CD14-positive monocyte (primary cell): ENCODE measurements around the gene ST7. TPM values are rescaled to one million over a fixed set of nuclear protein-coding genes. Genes with fewer than 3 reads are reported as not detected.
"Not testable (repeated sequence)": the region's sequence is repeated elsewhere in the genome, so short reads cannot be mapped to it uniquely, and the experiment has no call there.

Source experiments
- DNase-seq, 3 donors: peaks; one replicate each; pipeline ENCODE4 v3.0.0-alpha.2; 2011 to 2022
- H2AFZ ChIP-seq: 2 replicates; pipeline ENCODE4 v1.6.0; 2012; ENCODE audit warnings: mild to moderate bottlenecking, low read depth, low read length, inconsistent platforms; ENCODE audit not compliant: insufficient read depth, poor library complexity, severe bottlenecking
- H3K27ac ChIP-seq, 2 donors: 1 replicate in 1 of 2; 2 replicates in 1 of 2; pipeline ENCODE4 v1.5.1; 2012 to 2013; ENCODE audit warnings: low read length in 2 of 2, control low read depth in 1 of 2, inconsistent platforms in 1 of 2, low read depth in 1 of 2, mild to moderate bottlenecking in 1 of 2
- H3K27me3 ChIP-seq, 2 donors: one replicate each; pipeline versions ENCODE4 v1.6.0 to v1.6.1; 2011 to 2013; ENCODE audit warnings: low read length in 2 of 2; ENCODE audit not compliant: control insufficient read depth in 2 of 2, insufficient read depth in 2 of 2
- H3K36me3 ChIP-seq, 2 donors: replicated peaks in 1 of 2; 1 replicate in 1 of 2; 2 replicates in 1 of 2; pipeline versions ENCODE4 v1.5.1 to v1.6.1; 2012 to 2013; ENCODE audit warnings: low read length in 2 of 2, control low read depth in 1 of 2, inconsistent platforms in 1 of 2, mild to moderate bottlenecking in 1 of 2; ENCODE audit not compliant: insufficient read depth in 2 of 2, control insufficient read depth in 1 of 2
- H3K4me1 ChIP-seq, 2 donors: 1 replicate in 1 of 2; 2 replicates in 1 of 2; pipeline versions ENCODE4 v1.5.1 to v1.6.1; 2012 to 2013; ENCODE audit warnings: low read length in 2 of 2, control low read depth in 1 of 2, inconsistent platforms in 1 of 2, mild to moderate bottlenecking in 1 of 2, moderate library complexity in 1 of 2; ENCODE audit not compliant: insufficient read depth in 2 of 2, control insufficient read depth in 1 of 2
- H3K4me2 ChIP-seq: replicated peaks from 2 replicates; pipeline ENCODE3; 2012; ENCODE audit warnings: low read length, moderate library complexity, mild to moderate bottlenecking; ENCODE audit not compliant: poor library complexity, severe bottlenecking; ENCODE audit errors: extremely low read depth
- H3K4me3 ChIP-seq, 3 experiments: fragments of 200-600 bp in 1 of 3; sonication (generic) in 1 of 3; replicated peaks in 1 of 3; 1 replicate in 2 of 3; 2 replicates in 1 of 3; pipeline ENCODE4 v1.5.1; 2011 to 2013; ENCODE audit warnings: low read length in 3 of 3, mild to moderate bottlenecking in 3 of 3, control low read depth in 2 of 3, low read depth in 2 of 3, inconsistent platforms in 1 of 3, moderate library complexity in 1 of 3
- H3K79me2 ChIP-seq: 2 replicates; pipeline ENCODE4 v1.6.0; 2012; ENCODE audit warnings: mild to moderate bottlenecking, control low read depth, inconsistent platforms, low read length, moderate library complexity; ENCODE audit not compliant: insufficient read depth
- H3K9ac ChIP-seq: 2 replicates; pipeline ENCODE4 v1.6.0; 2017; ENCODE audit warnings: low read length, mild to moderate bottlenecking; ENCODE audit not compliant: insufficient read depth, poor library complexity, severe bottlenecking
- H3K9me3 ChIP-seq, 2 donors: replicated peaks in 1 of 2; 1 replicate in 1 of 2; 2 replicates in 1 of 2; pipeline versions ENCODE4 v1.5.1 to v1.6.1; 2012 to 2013; ENCODE audit warnings: low read length in 2 of 2, control low read depth in 1 of 2; ENCODE audit not compliant: control insufficient read depth in 1 of 2, insufficient read depth in 1 of 2
- H4K20me1 ChIP-seq: 2 replicates; pipeline ENCODE4 v1.6.0; 2012; ENCODE audit warnings: mild to moderate bottlenecking, low read length, control low read depth, moderate library complexity; ENCODE audit not compliant: insufficient read depth
- H3K27ac Mint-ChIP-seq, 7 donors: one replicate each; pipeline ENCODE4 v1.8.0; 2020; ENCODE audit warnings: mild to moderate bottlenecking in 7 of 7, mixed read lengths in 7 of 7, moderate library complexity in 6 of 7, inconsistent platforms in 2 of 7
- H3K27me3 Mint-ChIP-seq, 3 donors: one replicate each; pipeline ENCODE4 v1.8.0; 2021 to 2022; ENCODE audit warnings: low read depth in 3 of 3, mild to moderate bottlenecking in 3 of 3, mixed read lengths in 3 of 3, moderate library complexity in 3 of 3, inconsistent platforms in 1 of 3
- H3K36me3 Mint-ChIP-seq, 2 donors: one replicate each; pipeline ENCODE4 v1.8.0; 2020; ENCODE audit warnings: mixed read lengths in 2 of 2, inconsistent platforms in 1 of 2, mild to moderate bottlenecking in 1 of 2
- H3K4me1 Mint-ChIP-seq: one replicate; pipeline ENCODE4 v1.8.0; 2020; ENCODE audit warnings: mild to moderate bottlenecking, mixed read lengths
- H3K4me3 Mint-ChIP-seq, 2 donors: one replicate each; pipeline ENCODE4 v1.8.0; 2020; ENCODE audit warnings: mild to moderate bottlenecking in 2 of 2, mixed read lengths in 2 of 2, moderate library complexity in 1 of 2
- H3K9me3 Mint-ChIP-seq, 7 donors: one replicate each; pipeline ENCODE4 v1.8.0; 2020 to 2022; ENCODE audit warnings: mixed read lengths in 7 of 7, mild to moderate bottlenecking in 6 of 7, moderate library complexity in 6 of 7, inconsistent platforms in 2 of 7
- WGBS: methylation state at CpG from one replicate; pipeline ENCODE4 v1.1.5; 2013; ENCODE audit warnings: missing lambda C conversion rate; ENCODE audit not compliant: insufficient coverage; 5-methylcytosine and 5-hydroxymethylcytosine counted together
- intact Hi-C, 2 donors: fragments of 100-400 bp; cut with micrococcal nuclease; formaldehyde crosslinking; loops; one replicate each; pipeline versions ENCODE4 v1.15.0 to v1.15.1; 2023
- polyA plus RNA-seq, 3 donors: library from polyadenylated mRNA; depleted of rRNA in 1 of 3; unstranded in 2 of 3; stranded (reverse) in 1 of 3; fragments of 300-500 nt in 2 of 3; fragments of >200 nt in 1 of 3; fragmentation: Illumina TruSeq in 2 of 3; gene quantifications; 1 replicate in 2 of 3; 2 replicates in 1 of 3; pipeline ENCODE4 v1.2.3, GENCODE V29; 2012 to 2021
- TF ChIP-seq, protein P1 (sequence below): fragments of 200-600 bp; IDR thresholded peaks from one replicate; pipeline ENCODE4 v1.8.0; 2022; ENCODE audit warnings: antibody characterized with exemption, mild to moderate bottlenecking

Gene ST7
- polyA plus RNA-seq, 3 donors, result 3.6 to 5.5 (median 4.1) TPM

DNA sequence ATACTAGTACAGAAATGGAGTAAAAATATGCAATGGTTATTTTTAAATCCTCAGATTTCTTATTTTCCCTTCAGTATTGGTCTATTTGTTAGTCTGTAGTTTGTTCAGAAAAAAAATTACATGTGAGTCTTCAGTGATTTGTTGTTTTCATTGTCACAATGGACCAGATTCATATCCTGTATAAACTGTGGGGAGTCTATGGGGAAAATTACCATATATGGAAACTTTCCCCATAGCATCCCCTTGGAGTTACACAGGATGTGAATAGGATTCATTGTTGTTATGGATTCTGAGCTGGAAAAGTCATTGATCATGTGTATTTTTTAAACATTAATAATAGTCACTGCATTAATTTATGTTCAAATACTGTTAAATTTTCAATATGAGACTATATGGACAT lies 72.6 kb downstream of the ST7 start:
- DNase-seq, result no peak
- intact Hi-C loops, result no loop called here
- Histone ChIP-seq H3K9me3 (no peaks in the 10 kb centered on the region), H3K4me3 (no peak overlapping the region), H3K27ac (no peak overlapping the region), H3K27me3 (no peaks in the 10 kb centered on the region), H3K4me1 (no peaks in the 10 kb centered on the region), H3K9ac (no peak overlapping the region), H4K20me1 (no peaks in the 10 kb centered on the region), H3K4me2 (no peak overlapping the region), H3K36me3 (no peaks in the 10 kb centered on the region), H2AFZ (no peak overlapping the region), H3K79me2 (no peaks in the 10 kb centered on the region)
- peaks cover 2 to 3% of the 10 kb centered on the region in 2 donors for H3K36me3 Mint-ChIP-seq
- H3K27ac Mint-ChIP-seq, result no peak overlapping the region
- H3K4me1 Mint-ChIP-seq, result peaks cover 4% of the 10 kb centered on the region
- no peaks in the 10 kb centered on the region for H3K27me3 Mint-ChIP-seq
- TF ChIP-seq, protein P1, sequence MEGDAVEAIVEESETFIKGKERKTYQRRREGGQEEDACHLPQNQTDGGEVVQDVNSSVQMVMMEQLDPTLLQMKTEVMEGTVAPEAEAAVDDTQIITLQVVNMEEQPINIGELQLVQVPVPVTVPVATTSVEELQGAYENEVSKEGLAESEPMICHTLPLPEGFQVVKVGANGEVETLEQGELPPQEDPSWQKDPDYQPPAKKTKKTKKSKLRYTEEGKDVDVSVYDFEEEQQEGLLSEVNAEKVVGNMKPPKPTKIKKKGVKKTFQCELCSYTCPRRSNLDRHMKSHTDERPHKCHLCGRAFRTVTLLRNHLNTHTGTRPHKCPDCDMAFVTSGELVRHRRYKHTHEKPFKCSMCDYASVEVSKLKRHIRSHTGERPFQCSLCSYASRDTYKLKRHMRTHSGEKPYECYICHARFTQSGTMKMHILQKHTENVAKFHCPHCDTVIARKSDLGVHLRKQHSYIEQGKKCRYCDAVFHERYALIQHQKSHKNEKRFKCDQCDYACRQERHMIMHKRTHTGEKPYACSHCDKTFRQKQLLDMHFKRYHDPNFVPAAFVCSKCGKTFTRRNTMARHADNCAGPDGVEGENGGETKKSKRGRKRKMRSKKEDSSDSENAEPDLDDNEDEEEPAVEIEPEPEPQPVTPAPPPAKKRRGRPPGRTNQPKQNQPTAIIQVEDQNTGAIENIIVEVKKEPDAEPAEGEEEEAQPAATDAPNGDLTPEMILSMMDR, result no peak
- peaks cover 0 to 13% (median 5%) of the 10 kb centered on the region in 7 donors for H3K9me3 Mint-ChIP-seq
- no peak overlapping the region for H3K4me3 Mint-ChIP-seq

DNA sequence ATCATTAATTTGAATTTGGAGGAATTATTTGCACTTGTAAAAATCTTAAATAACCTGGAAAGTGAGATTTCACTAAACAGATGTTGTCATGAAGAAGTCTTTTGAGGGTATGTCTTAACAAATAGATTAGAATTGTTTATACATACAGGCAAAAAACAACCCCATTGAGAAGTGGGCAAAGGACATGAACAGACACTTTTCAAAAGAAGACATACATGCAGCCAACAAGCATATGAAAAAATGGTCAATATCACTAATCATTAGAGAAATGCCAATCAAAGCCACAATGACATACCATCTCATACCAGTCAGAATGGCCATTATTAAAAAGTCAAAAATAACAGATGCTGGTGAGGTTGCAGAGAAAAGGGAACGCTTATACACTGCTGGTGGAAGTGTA lies 77.0 kb downstream of the ST7 start:
- H3K9ac ChIP-seq, H3K27ac ChIP-seq, H3K4me1 ChIP-seq, H3K4me3 Mint-ChIP-seq, H3K36me3 Mint-ChIP-seq, H4K20me1 ChIP-seq, H3K9me3 ChIP-seq, H3K27me3 ChIP-seq, H2AFZ ChIP-seq, DNase-seq, H3K27me3 Mint-ChIP-seq, H3K36me3 ChIP-seq, H3K4me3 ChIP-seq, intact Hi-C loops, H3K27ac Mint-ChIP-seq, H3K4me2 ChIP-seq, H3K79me2 ChIP-seq: not testable (repeated sequence)
- H3K4me1 Mint-ChIP-seq, result peaks cover 12% of the 10 kb centered on the region
- WGBS, result no CpG with 5 or more reads among the region's 1 CpG
- peaks cover 0 to 15% (median 6%) of the 10 kb centered on the region in 7 donors for H3K9me3 Mint-ChIP-seq

DNA sequence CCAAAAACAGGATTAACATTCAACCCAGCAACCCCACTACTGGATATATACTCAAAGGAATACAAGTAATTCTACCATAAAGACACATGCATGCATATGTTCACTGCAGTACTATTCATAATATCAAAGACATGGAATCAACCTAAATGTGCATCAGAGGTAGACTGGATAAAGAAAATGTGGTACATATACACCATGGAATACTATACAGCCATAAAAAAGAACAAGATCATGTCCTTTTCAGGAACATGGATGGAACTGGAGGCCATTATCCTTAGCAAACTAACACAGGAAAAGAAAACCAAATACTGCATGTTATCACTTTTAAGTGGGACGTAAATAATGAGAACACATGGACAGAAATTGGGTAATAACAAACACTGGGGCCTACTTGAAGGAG lies 77.5 kb downstream of the ST7 start:
- H3K4me1 ChIP-seq, H3K9ac ChIP-seq, H3K36me3 Mint-ChIP-seq, H3K27ac Mint-ChIP-seq, H3K79me2 ChIP-seq, H3K4me2 ChIP-seq, H3K27me3 ChIP-seq, H2AFZ ChIP-seq, intact Hi-C loops, H3K27me3 Mint-ChIP-seq, H4K20me1 ChIP-seq, H3K27ac ChIP-seq, DNase-seq, H3K9me3 ChIP-seq, H3K4me3 ChIP-seq, H3K36me3 ChIP-seq, H3K4me3 Mint-ChIP-seq: not testable (repeated sequence)
- peaks cover 12% of the 10 kb centered on the region for H3K4me1 Mint-ChIP-seq
- no CpG with 5 or more reads among the region's 1 CpG for WGBS
- H3K9me3 Mint-ChIP-seq, result peaks cover 0 to 15% (median 6%) of the 10 kb centered on the region in 7 donors
